HEK293T (cell line): Measurements from ENCODE around the gene IGSF8.

Experiments used
- BHLHE40 ChIP-seq: fragments of 450-650 bp; IDR thresholded peaks from 2 replicates; pipeline ENCODE4 v1.6.1; 2016; ENCODE audit warnings: mild to moderate bottlenecking, moderate library complexity, borderline replicate concordance
- FOXK2 ChIP-seq: fragments of 450-650 bp; IDR thresholded peaks from 2 replicates; pipeline ENCODE4 v1.6.1; 2016; ENCODE audit warnings: mild to moderate bottlenecking
- FOXM1 ChIP-seq: fragments of 450-650 bp; IDR thresholded peaks from 2 replicates; pipeline ENCODE4 v1.6.1; 2017; ENCODE audit warnings: mild to moderate bottlenecking, borderline replicate concordance
- L3MBTL2 ChIP-seq: fragments of 450-650 bp; conservative IDR thresholded peaks from 2 replicates; pipeline ENCODE4 v1.6.1; 2016; ENCODE audit warnings: mild to moderate bottlenecking
- SP1 ChIP-seq: fragments of 450-650 bp; IDR thresholded peaks from 2 replicates; pipeline ENCODE4 v1.6.1; 2017
- SUZ12 ChIP-seq: fragments of 450-650 bp; IDR thresholded peaks from 2 replicates; pipeline ENCODE4 v1.6.1; 2016; ENCODE audit warnings: mild to moderate bottlenecking
- TARDBP ChIP-seq: fragments of 450-650 bp; IDR thresholded peaks from 2 replicates; pipeline ENCODE4 v1.6.1; 2016

DNA sequence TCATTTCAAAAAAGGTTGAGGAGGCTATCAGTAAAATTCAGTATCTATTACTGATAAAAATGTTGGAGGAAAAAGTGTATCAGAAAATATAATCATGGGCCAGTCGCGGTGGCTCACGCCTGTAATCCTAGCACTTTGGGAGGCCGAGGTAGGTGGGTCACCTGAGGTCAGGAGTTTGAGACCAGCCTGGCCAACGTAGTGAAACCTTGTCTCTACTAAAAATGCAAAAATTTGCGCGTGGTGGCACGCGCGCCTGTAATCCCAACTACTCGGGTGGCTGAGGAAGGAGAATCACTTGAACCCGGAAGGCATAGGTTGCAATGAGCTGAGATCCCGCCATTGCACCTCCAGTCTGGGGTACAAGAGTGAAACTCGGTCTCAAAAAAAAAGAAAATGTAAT lies 47.7 kb upstream of the IGSF8 start:
- TF ChIP-seq SP1 = no peak
- no peak for TF ChIP-seq FOXM1
- no peak for TF ChIP-seq BHLHE40
- TF ChIP-seq SUZ12 = no peak
- TF ChIP-seq L3MBTL2 = no peak
- no peak for TF ChIP-seq FOXK2
- TF ChIP-seq TARDBP = no peak
